ENCODE measurements around the gene CCDC182. TPM values are rescaled to one million over a fixed set of nuclear protein-coding genes. Genes with fewer than 3 reads are reported as not detected.
A peak's percentile ranks its signal among the peaks of the same experiment; 100 is the strongest.

CCDC182 gene
- polyA plus RNA-seq, 1 of the 3 experiments (the other 2 are of a cell fraction): not detected

DNA sequence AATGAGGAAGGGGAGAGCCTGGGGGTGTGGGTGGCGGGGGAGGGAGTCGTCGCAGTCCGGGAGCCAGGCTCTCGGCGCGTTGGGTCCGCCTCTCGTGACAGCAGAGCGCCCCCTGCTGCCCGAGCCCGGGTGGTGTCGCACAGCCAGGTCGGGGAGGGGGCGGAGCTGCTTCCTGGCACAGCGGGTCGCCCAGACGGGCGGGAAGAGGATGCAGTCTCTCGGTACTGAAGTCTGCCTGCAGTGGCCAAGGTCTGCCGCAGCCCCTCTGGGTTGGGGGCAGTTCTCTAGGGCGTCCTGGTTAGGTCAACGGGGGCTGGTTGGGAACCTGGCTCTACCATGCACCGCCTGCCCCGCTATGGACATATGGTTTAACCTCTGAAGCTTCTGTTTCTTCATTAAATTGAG lies 38.2 kb upstream of the CCDC182 start:
- WGBS (ENCODE audit: low lambda C conversion rate): 14% methylated on average over 16 of the region's 25 CpGs
- no peaks in the 10 kb centered on the region for H3K36me3 ChIP-seq (replicated peaks in 1 of 2; ENCODE audit: control insufficient read depth in 1 of 2, insufficient read depth in 2 of 2, low read length in 1 of 2)

More for the DNA sequence above, 38.2 kb upstream of the CCDC182 start:
- TF ChIP-seq FOXJ3 (CRISPR knock-in tag; IDR thresholded peaks at IDR 0.05) (0 out of 2 replicates have a peak, but pooled peaks have one; percentile 59), GABPA (IDR thresholded peaks at IDR 0.05; ENCODE audit: low read depth) (no peak), RFX5 (IDR thresholded peaks at IDR 0.05; ENCODE audit: low read length) (0 out of 2 replicates have a peak, but pooled peaks have one; percentile 34), FOSL2 (IDR thresholded peaks at IDR 0.05; ENCODE audit: borderline replicate concordance, low read depth) (no peak), EP300 (IDR thresholded peaks at IDR 0.05; ENCODE audit: borderline replicate concordance in 1 of 2, low read depth in 1 of 2, low read length in 1 of 2) (peak in 1 of 2 experiments; percentile 65; a peak in 2 of 4 replicates), RCOR1 (IDR thresholded peaks at IDR 0.05; ENCODE audit: low read length) (peak; percentile 47; the same call in 1 of the 2 replicates), MXI1 (IDR thresholded peaks at IDR 0.05; ENCODE audit: low read depth, low read length) (peak; percentile 56; the same call in 1 of the 2 replicates), SMC3 (IDR thresholded peaks at IDR 0.05; ENCODE audit: low read depth, low read length) (peak; percentile 92), MEF2A (IDR thresholded peaks at IDR 0.05; ENCODE audit: borderline replicate concordance, low read depth) (no peak), RAD21 (IDR thresholded peaks at IDR 0.05; ENCODE audit: low read length) (peak; percentile 97)
- TF ChIP-seq, protein P1, sequence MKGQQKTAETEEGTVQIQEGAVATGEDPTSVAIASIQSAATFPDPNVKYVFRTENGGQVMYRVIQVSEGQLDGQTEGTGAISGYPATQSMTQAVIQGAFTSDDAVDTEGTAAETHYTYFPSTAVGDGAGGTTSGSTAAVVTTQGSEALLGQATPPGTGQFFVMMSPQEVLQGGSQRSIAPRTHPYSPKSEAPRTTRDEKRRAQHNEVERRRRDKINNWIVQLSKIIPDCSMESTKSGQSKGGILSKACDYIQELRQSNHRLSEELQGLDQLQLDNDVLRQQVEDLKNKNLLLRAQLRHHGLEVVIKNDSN (IDR thresholded peaks at IDR 0.05; ENCODE audit: borderline replicate concordance, low read depth): no peak
- TF ChIP-seq, protein P2, sequence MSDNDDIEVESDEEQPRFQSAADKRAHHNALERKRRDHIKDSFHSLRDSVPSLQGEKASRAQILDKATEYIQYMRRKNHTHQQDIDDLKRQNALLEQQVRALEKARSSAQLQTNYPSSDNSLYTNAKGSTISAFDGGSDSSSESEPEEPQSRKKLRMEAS (IDR thresholded peaks at IDR 0.05; ENCODE audit: low read depth): peak; percentile 29; the same call in 1 of the 2 replicates
- TF ChIP-seq, protein P3, sequence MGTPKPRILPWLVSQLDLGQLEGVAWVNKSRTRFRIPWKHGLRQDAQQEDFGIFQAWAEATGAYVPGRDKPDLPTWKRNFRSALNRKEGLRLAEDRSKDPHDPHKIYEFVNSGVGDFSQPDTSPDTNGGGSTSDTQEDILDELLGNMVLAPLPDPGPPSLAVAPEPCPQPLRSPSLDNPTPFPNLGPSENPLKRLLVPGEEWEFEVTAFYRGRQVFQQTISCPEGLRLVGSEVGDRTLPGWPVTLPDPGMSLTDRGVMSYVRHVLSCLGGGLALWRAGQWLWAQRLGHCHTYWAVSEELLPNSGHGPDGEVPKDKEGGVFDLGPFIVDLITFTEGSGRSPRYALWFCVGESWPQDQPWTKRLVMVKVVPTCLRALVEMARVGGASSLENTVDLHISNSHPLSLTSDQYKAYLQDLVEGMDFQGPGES (IDR thresholded peaks at IDR 0.05; ENCODE audit: low read depth, low read length): no peak; the same call in 1 of the 2 replicates
- TF ChIP-seq, protein P4, sequence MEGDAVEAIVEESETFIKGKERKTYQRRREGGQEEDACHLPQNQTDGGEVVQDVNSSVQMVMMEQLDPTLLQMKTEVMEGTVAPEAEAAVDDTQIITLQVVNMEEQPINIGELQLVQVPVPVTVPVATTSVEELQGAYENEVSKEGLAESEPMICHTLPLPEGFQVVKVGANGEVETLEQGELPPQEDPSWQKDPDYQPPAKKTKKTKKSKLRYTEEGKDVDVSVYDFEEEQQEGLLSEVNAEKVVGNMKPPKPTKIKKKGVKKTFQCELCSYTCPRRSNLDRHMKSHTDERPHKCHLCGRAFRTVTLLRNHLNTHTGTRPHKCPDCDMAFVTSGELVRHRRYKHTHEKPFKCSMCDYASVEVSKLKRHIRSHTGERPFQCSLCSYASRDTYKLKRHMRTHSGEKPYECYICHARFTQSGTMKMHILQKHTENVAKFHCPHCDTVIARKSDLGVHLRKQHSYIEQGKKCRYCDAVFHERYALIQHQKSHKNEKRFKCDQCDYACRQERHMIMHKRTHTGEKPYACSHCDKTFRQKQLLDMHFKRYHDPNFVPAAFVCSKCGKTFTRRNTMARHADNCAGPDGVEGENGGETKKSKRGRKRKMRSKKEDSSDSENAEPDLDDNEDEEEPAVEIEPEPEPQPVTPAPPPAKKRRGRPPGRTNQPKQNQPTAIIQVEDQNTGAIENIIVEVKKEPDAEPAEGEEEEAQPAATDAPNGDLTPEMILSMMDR (IDR thresholded peaks at IDR 0.05): peak; percentile 94
- Histone ChIP-seq H3K4me1 (ENCODE audit: control insufficient read depth in 1 of 2, insufficient read depth in 2 of 2, low read depth in 1 of 2, low read length in 1 of 2) (peaks cover 0 to 40% of the 10 kb centered on the region in 2 experiments; a peak in 3 of 4 replicates), H3K27me3 (ENCODE audit: insufficient read depth) (peaks cover 23% of the 10 kb centered on the region), H4K20me1 (ENCODE audit: insufficient read depth) (no peaks in the 10 kb centered on the region), H3K79me2 (ENCODE audit: insufficient read depth) (no peaks in the 10 kb centered on the region), H3K9ac (no peak overlapping the region), H3F3A (replicated peaks; ENCODE audit: insufficient read depth) (no peaks in the 10 kb centered on the region), H3K4me2 (peak overlapping the region; percentile 48), H2AFZ (ENCODE audit: low read depth) (peak overlapping the region; percentile 47; the same call in 1 of the 2 replicates), H3K9me3 (no peaks in the 10 kb centered on the region), H3K27ac (ENCODE audit: low read depth in 2 of 2, low read length in 1 of 2) (peak overlapping the region in 1 of 2 experiments; percentile 99; a peak in 2 of 4 replicates), H3K9me2 (no peaks in the 10 kb centered on the region), H3K4me3 (ENCODE audit: low read depth in 2 of 2, low read length in 1 of 2) (peak overlapping the region in 1 of 2 experiments; percentile 55; a peak in 2 of 4 replicates)
- CTCF ChIA-PET: interaction anchor here (0.6 to 6.5 kb wide), 154 partner anchors 11 to 806 kb away, joined by 3 to 141 read pairs (median 6); partner anchors contain the start of genes AKAP1, CCDC182, CUEDC1 and MRPS23
- DNase-seq: peak; percentile 98
- POLR2A ChIA-PET: interaction anchor here (0.6 to 3.9 kb wide), 30 partner anchors 13 to 654 kb away, joined by 3 to 30 read pairs (median 5); partner anchors contain the start of gene MRPS23

Measured in SK-N-SH (cell line).